Endothelial cell of umbilical vein (primary cell): Measurements from ENCODE around the gene SFT2D1. TPM values are rescaled to one million over a fixed set of nuclear protein-coding genes. Genes with fewer than 3 reads are reported as not detected.

Source experiments
- BruUV-seq: library from RNA; stranded (reverse); fragments of 400-500 nt; replicated peaks from 2 replicates; lab custom pipeline; 2021; lab: Mats Ljungman, UMichigan
- CTCF ChIA-PET: fragments of 300-600, 350-600 bp; sonication (Branson Sonifier 250); formaldehyde crosslinking; loops from one replicate; lab custom pipeline; 2021; ENCODE audit warnings: antibody characterized with exemption, inconsistent platforms; lab: Charles Lee
- POLR2A ChIA-PET: fragments of 300-600, 350-600 bp; sonication (Branson Sonifier 250); formaldehyde crosslinking; loops from one replicate; lab custom pipeline; 2021; ENCODE audit warnings: antibody characterized with exemption, inconsistent platforms; lab: Charles Lee
- DNase-seq: peaks from one replicate; pipeline ENCODE4 v3.0.0-alpha.2; 2011; ENCODE audit warnings: low read depth, low spot score
- FAIRE-seq: peaks from 2 replicates; lab custom pipeline; 2011; peaks lifted over from hg19 to GRCh38; lab: Jason Lieb, UNC
- H2AFZ ChIP-seq: 2 replicates; pipeline ENCODE4 v1.6.0; 2012; ENCODE audit warnings: low read depth, low read length, control low read depth, inconsistent platforms
- H3K27ac ChIP-seq: 2 replicates; pipeline ENCODE4 v1.5.1; 2011; ENCODE audit warnings: low read depth, mild to moderate bottlenecking, control low read depth, low read length, moderate library complexity; ENCODE audit not compliant: insufficient read depth
- H3K27me3 ChIP-seq, 2 experiments: 2 replicates each; pipeline versions ENCODE4 v1.6.0 to v1.6.1; 2011; ENCODE audit warnings: low read length in 2 of 2, mixed read lengths in 1 of 2; ENCODE audit not compliant: control insufficient read depth in 2 of 2, insufficient read depth in 2 of 2
- H3K36me3 ChIP-seq, 2 experiments: 2 replicates in 1 of 2; 3 replicates in 1 of 2; pipeline ENCODE4 v1.5.1; 2011; ENCODE audit warnings: low read length in 2 of 2, mild to moderate bottlenecking in 1 of 2, moderate library complexity in 1 of 2; ENCODE audit not compliant: control insufficient read depth in 2 of 2, insufficient read depth in 2 of 2; ENCODE audit errors: extremely low read depth in 1 of 2
- H3K4me1 ChIP-seq: 3 replicates; pipeline ENCODE4 v1.5.1; 2011; ENCODE audit warnings: mild to moderate bottlenecking, low read length; ENCODE audit not compliant: control insufficient read depth, insufficient read depth; ENCODE audit errors: extremely low read depth
- H3K4me2 ChIP-seq: 2 replicates; pipeline ENCODE4 v1.6.1; 2011; ENCODE audit warnings: low read length, control low read depth, mixed read lengths; ENCODE audit not compliant: insufficient read depth
- H3K4me3 ChIP-seq, 3 experiments: fragments of 200-600 bp in 1 of 3; sonication (generic), shearing (Covaris generic) in 1 of 3; replicated peaks in 1 of 3; 2 replicates each; pipeline ENCODE4 v1.5.1; 2011 to 2016; ENCODE audit warnings: control low read depth in 3 of 3, low read length in 3 of 3, mild to moderate bottlenecking in 2 of 3, inconsistent platforms in 1 of 3, low read depth in 1 of 3, moderate library complexity in 1 of 3; ENCODE audit not compliant: insufficient read depth in 1 of 3
- H3K79me2 ChIP-seq: 2 replicates; pipeline ENCODE4 v1.6.0; 2012; ENCODE audit warnings: low read length, inconsistent platforms; ENCODE audit not compliant: control insufficient read depth, insufficient read depth
- H3K9ac ChIP-seq: replicated peaks from 2 replicates; pipeline ENCODE3; 2011; ENCODE audit warnings: low read length, control low read depth; ENCODE audit not compliant: insufficient read depth; ENCODE audit errors: extremely low read depth
- H3K9me1 ChIP-seq: replicated peaks from 3 replicates; pipeline ENCODE4 v1.6.0; 2011; ENCODE audit warnings: mild to moderate bottlenecking, low read length; ENCODE audit not compliant: control insufficient read depth, insufficient read depth; ENCODE audit errors: extremely low read depth
- H3K9me3 ChIP-seq: replicated peaks from 2 replicates; pipeline ENCODE4 v1.5.1; 2012; ENCODE audit warnings: low read length, inconsistent platforms; ENCODE audit not compliant: control insufficient read depth, insufficient read depth
- H4K20me1 ChIP-seq: replicated peaks from 2 replicates; pipeline ENCODE3; 2011; ENCODE audit warnings: mild to moderate bottlenecking, low read length; ENCODE audit not compliant: control insufficient read depth, insufficient read depth; ENCODE audit errors: extremely low read depth
- CTCF ChIP-seq, 2 donors: IDR thresholded peaks; 1 replicate in 1 of 2; 2 replicates in 1 of 2; pipeline ENCODE4 v1.5.1; 2011; ENCODE audit warnings: low read length in 2 of 2, mild to moderate bottlenecking in 2 of 2, moderate library complexity in 2 of 2, control low read depth in 1 of 2, inconsistent platforms in 1 of 2, low read depth in 1 of 2; ENCODE audit not compliant: insufficient read depth in 1 of 2; ENCODE audit errors: extremely low read depth in 1 of 2
- EZH2 ChIP-seq: IDR thresholded peaks from 2 replicates; pipeline ENCODE4 v1.6.1; 2012; ENCODE audit warnings: borderline replicate concordance, low read depth, mild to moderate bottlenecking, moderate library complexity, low read length, inconsistent platforms; ENCODE audit not compliant: severe bottlenecking
- FOS ChIP-seq: IDR thresholded peaks from 2 replicates; pipeline ENCODE4 v1.6.1; 2011; ENCODE audit warnings: mild to moderate bottlenecking, low read length, moderate library complexity, borderline replicate concordance; ENCODE audit not compliant: insufficient read depth
- GATA2 ChIP-seq: IDR thresholded peaks from 2 replicates; pipeline ENCODE4 v1.7.0; 2011; ENCODE audit warnings: low read depth, mild to moderate bottlenecking, moderate library complexity, mixed read lengths, low read length; ENCODE audit not compliant: insufficient read length, insufficient read depth
- JUN ChIP-seq: IDR thresholded peaks from 2 replicates; pipeline ENCODE4 v1.6.1; 2011; ENCODE audit warnings: borderline replicate concordance, low read depth; ENCODE audit not compliant: insufficient read length, insufficient read depth
- MAX ChIP-seq: IDR thresholded peaks from 2 replicates; pipeline ENCODE4 v1.6.1; 2011; ENCODE audit not compliant: insufficient read depth, insufficient read length
- MYC ChIP-seq: IDR thresholded peaks from one replicate; pipeline ENCODE4 v1.6.1; 2011; ENCODE audit warnings: mild to moderate bottlenecking, low read depth, low read length
- POLR2A ChIP-seq: IDR thresholded peaks from 2 replicates; pipeline ENCODE4 v1.6.1; 2012; ENCODE audit warnings: low read depth, mild to moderate bottlenecking, control low read depth, low read length
- POLR2AphosphoS5 ChIP-seq: IDR thresholded peaks from 2 replicates; pipeline ENCODE4 v1.6.1; 2012; ENCODE audit warnings: low read depth, mild to moderate bottlenecking, control low read depth, low read length, moderate library complexity; ENCODE audit not compliant: insufficient read depth
- dilution Hi-C: fragments of 300-500 bp; cut with MboI; formaldehyde crosslinking; loops from one replicate; pipeline ENCODE4 v1.15.0; 2019; ENCODE audit warnings: low sequenced_read_pairs; ENCODE audit not compliant: extremely low pct_ligation_motif_present
- intact Hi-C: fragments of 100-400 bp; cut with micrococcal nuclease; formaldehyde crosslinking; loops from one replicate; pipeline ENCODE4 v1.10.0; 2022
- polyA plus RNA-seq, 4 experiments: library from polyadenylated mRNA; depleted of rRNA in 3 of 4; stranded (reverse) in 3 of 4; unstranded in 1 of 4; fragments of >200 nt; gene quantifications; 2 replicates each; pipeline versions ENCODE4 v1.2.1 to v1.2.3, GENCODE V29; 2011 to 2012; ENCODE audit warnings: missing spikeins in 1 of 4
- total RNA-seq: library from RNA; stranded (reverse); gene quantifications from 2 replicates; pipeline ENCODE4 v1.2.3, GENCODE V29; 2021

The SFT2D1 gene
- total and polyA plus RNA-seq, 2 donors (not counting 3 experiments of a cell fraction or from before 2014, with no cell fraction given) = 22.9 to 30.6 TPM

- intact Hi-C loops (loop anchor here (10.0 kb wide), 1 partner anchor 681 kb away; the partner anchor contains the start of gene RNASET2), dilution Hi-C loops (no loop called here)
- Histone ChIP-seq H3K9me3 (no peaks in the 10 kb centered on the region), H3K9ac (no peak overlapping the region), H3K9me1 (no peaks in the 10 kb centered on the region), H3K27ac (no peak overlapping the region), H3K4me2 (no peak overlapping the region), H3K27me3 (peaks cover under 1% of the 10 kb centered on the region in 2 experiments), H4K20me1 (no peaks in the 10 kb centered on the region), H2AFZ (no peak overlapping the region), H3K79me2 (no peaks in the 10 kb centered on the region), H3K36me3 (no peaks in the 10 kb centered on the region), H3K4me3 (no peak overlapping the region), H3K4me1 (no peaks in the 10 kb centered on the region)
- ChIA-PET POLR2A (no interaction called here), CTCF (interaction anchor here (0.7 to 1.7 kb wide), 3 partner anchors 125 to 130 kb away, joined by 3 to 13 read pairs (median 4); no protein-coding TSS in a partner anchor)
- BruUV-seq = no TSS peak
- TF ChIP-seq JUN (no peak), POLR2A (no peak), CTCF (IDR thresholded peaks at IDR 0.05; ENCODE audit: extremely low read depth in 1 of 2, insufficient read depth in 1 of 2, low read depth in 1 of 2, low read length in 2 of 2) (no peak), FOS (no peak), MAX (no peak), MYC (no peak), GATA2 (no peak), EZH2 (no peak), POLR2AphosphoS5 (no peak)
- DNase-seq (no peak), FAIRE-seq (no peak)
Measured at GRCh38 chr6:166274163-166274562, 68.2 kb downstream of the SFT2D1 start.
